ENCODE results near the gene CHST8.

CHST8 gene

DNA sequence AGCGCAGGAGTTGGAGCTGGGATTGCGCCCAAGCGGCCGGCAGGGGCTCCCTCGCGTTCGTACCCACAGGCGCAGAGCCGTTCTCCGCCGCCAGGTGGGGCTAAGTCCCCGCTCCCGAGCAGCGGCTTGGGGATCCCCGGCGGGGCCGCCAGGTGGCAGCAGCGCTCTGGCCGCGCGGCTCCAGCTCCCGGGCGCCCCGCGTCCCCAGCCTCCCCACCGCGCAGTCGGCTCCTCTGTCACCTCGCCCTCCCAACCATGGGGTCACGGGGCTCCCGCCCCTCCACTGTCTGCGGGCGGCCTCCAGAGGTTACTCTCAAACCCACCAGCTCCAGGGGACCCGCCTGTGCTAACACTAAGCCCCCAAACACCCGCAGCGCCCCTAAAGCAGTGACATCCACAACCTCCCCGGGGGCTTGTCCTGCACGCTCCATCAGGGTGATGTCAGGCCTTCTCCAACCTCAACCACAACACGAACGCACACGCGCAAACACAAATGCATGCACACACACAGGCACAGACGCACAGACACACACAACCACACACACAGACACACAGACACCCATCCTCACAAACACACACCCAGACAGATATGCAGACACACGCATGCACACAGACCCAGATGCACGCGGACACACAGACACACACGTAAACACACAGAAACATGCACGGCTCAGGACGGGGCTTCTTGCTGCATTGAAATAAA, 156.5 kb downstream of the CHST8 start:
- Histone ChIP-seq H3K79me2 (ENCODE audit: control insufficient read depth, insufficient read depth, low read length, poor library complexity) (no peaks in the 10 kb centered on the region), H3K18ac (ENCODE audit: low read length) (no peak overlapping the region), H3K4me2 (ENCODE audit: low read length) (peak overlapping the region; percentile 40), H3K79me1 (ENCODE audit: low read length) (no peaks in the 10 kb centered on the region), H3K4me1 (ENCODE audit: control insufficient read depth in 1 of 2, insufficient read depth in 2 of 2, low read length in 2 of 2) (peaks cover 3 to 5% of the 10 kb centered on the region in 2 experiments), H3K23ac (ENCODE audit: low read length) (no peak overlapping the region), H2AFZ (ENCODE audit: insufficient read depth, low read length, poor library complexity) (peak overlapping the region; percentile 37), H4K12ac (ENCODE audit: low read depth, low read length) (no peak overlapping the region), H2AK5ac (ENCODE audit: low read length) (no peak overlapping the region), H4K91ac (ENCODE audit: low read depth, low read length) (no peak overlapping the region), H2BK12ac (ENCODE audit: low read length) (no peak overlapping the region), H3K9me3 (ENCODE audit: insufficient read depth, low read depth, low read length) (peaks cover 5% of the 10 kb centered on the region), H3K36me3 (ENCODE audit: control insufficient read depth in 1 of 2, insufficient read depth in 2 of 2, low read length in 2 of 2) (no peaks in the 10 kb centered on the region), H3K14ac (ENCODE audit: low read length) (no peak overlapping the region), H2BK120ac (ENCODE audit: insufficient read depth, low read length, poor library complexity) (no peak overlapping the region), H3K27me3 (ENCODE audit: insufficient read depth, low read length) (no peaks in the 10 kb centered on the region), H3K4me3 (ENCODE audit: low read depth, low read length) (peak overlapping the region; percentile 2), H3K27ac (ENCODE audit: low read depth, low read length) (no peak overlapping the region), H2BK5ac (ENCODE audit: low read depth, low read length, poor library complexity) (no peak overlapping the region), H3K9ac (ENCODE audit: low read length) (no peak overlapping the region), H4K8ac (ENCODE audit: low read depth, low read length) (no peak overlapping the region), H3K4ac (ENCODE audit: low read depth, low read length) (no peak overlapping the region)
- peak; percentile 72 to 91 for DNase-seq
- no CpG with 5 or more reads among the region's 49 CpGs for WGBS (ENCODE audit: extremely low coverage, insufficient coverage, insufficient read length)

DNA sequence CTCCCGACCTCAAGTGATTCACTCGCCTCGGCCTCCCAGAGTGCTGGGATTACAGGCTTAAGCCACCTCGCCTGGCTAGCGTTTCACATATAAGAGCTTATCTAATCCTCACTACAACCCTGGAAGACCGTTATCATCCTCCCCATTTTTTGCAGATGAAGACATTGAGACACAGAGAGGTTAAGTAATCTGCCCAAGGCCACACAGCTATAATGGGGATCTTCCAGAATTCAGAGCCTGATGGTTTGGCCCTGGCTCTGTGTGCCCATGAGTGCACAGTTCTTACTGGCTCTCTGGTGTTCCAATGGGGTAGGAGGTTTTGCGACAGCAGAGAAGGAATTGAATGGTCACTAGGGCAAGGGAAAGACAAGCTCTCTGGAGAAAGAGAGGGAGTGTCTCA, 158.1 kb downstream of the CHST8 start:
- Histone ChIP-seq H3K79me2 (ENCODE audit: control insufficient read depth, insufficient read depth, low read length, poor library complexity) (no peaks in the 10 kb centered on the region), H3K23ac (ENCODE audit: low read length) (no peak overlapping the region)

GRCh38 chr19:33780251-33780650, 158.5 kb downstream of the CHST8 start:
- Histone ChIP-seq H3K4me2 (ENCODE audit: low read length) (no peak overlapping the region), H4K12ac (ENCODE audit: low read depth, low read length) (no peak overlapping the region), H3K14ac (ENCODE audit: low read length) (no peak overlapping the region), H2AFZ (ENCODE audit: insufficient read depth, low read length, poor library complexity) (no peak overlapping the region), H3K79me2 (ENCODE audit: control insufficient read depth, insufficient read depth, low read length, poor library complexity) (no peaks in the 10 kb centered on the region), H2AK5ac (ENCODE audit: low read length) (no peak overlapping the region), H3K27ac (ENCODE audit: low read depth, low read length) (no peak overlapping the region), H3K79me1 (ENCODE audit: low read length) (no peaks in the 10 kb centered on the region), H3K36me3 (ENCODE audit: control insufficient read depth in 1 of 2, insufficient read depth in 2 of 2, low read length in 2 of 2) (no peaks in the 10 kb centered on the region), H3K4me1 (ENCODE audit: control insufficient read depth in 1 of 2, insufficient read depth in 2 of 2, low read length in 2 of 2) (peaks cover 3 to 5% of the 10 kb centered on the region in 2 experiments), H3K4me3 (ENCODE audit: low read depth, low read length) (no peak overlapping the region), H3K23ac (ENCODE audit: low read length) (no peak overlapping the region), H3K9me3 (ENCODE audit: insufficient read depth, low read depth, low read length) (peaks cover 3% of the 10 kb centered on the region), H3K18ac (ENCODE audit: low read length) (no peak overlapping the region), H3K4ac (ENCODE audit: low read depth, low read length) (no peak overlapping the region), H2BK12ac (ENCODE audit: low read length) (no peak overlapping the region), H3K9ac (ENCODE audit: low read length) (no peak overlapping the region), H2BK120ac (ENCODE audit: insufficient read depth, low read length, poor library complexity) (no peak overlapping the region), H3K27me3 (ENCODE audit: insufficient read depth, low read length) (no peaks in the 10 kb centered on the region), H4K91ac (ENCODE audit: low read depth, low read length) (no peak overlapping the region), H4K8ac (ENCODE audit: low read depth, low read length) (no peak overlapping the region), H2BK5ac (ENCODE audit: low read depth, low read length, poor library complexity) (no peak overlapping the region)
- DNase-seq, result no peak
- WGBS (ENCODE audit: extremely low coverage, insufficient coverage, insufficient read length), result no CpG with 5 or more reads among the region's 6 CpGs

More for the DNA sequence above, 158.1 kb downstream of the CHST8 start:
- H3K36me3 ChIP-seq (ENCODE audit: control insufficient read depth in 1 of 2, insufficient read depth in 2 of 2, low read length in 2 of 2), result no peaks in the 10 kb centered on the region
- H4K91ac ChIP-seq (ENCODE audit: low read depth, low read length), result no peak overlapping the region
- H3K18ac ChIP-seq (ENCODE audit: low read length), result no peak overlapping the region
- no peak overlapping the region for H3K4ac ChIP-seq (ENCODE audit: low read depth, low read length)
- DNase-seq, result no peak
- WGBS (ENCODE audit: extremely low coverage, insufficient coverage, insufficient read length), result no CpG with 5 or more reads among the region's 7 CpGs
- no peak overlapping the region for H2BK12ac ChIP-seq (ENCODE audit: low read length)
- no peak overlapping the region for H2BK5ac ChIP-seq (ENCODE audit: low read depth, low read length, poor library complexity)
- no peak overlapping the region for H3K4me2 ChIP-seq (ENCODE audit: low read length)
- H3K27me3 ChIP-seq (ENCODE audit: insufficient read depth, low read length), result no peaks in the 10 kb centered on the region
- H4K12ac ChIP-seq (ENCODE audit: low read depth, low read length), result no peak overlapping the region
- no peak overlapping the region for H2BK120ac ChIP-seq (ENCODE audit: insufficient read depth, low read length, poor library complexity)
- H3K27ac ChIP-seq (ENCODE audit: low read depth, low read length), result no peak overlapping the region
- no peak overlapping the region for H3K14ac ChIP-seq (ENCODE audit: low read length)
- peaks cover 3 to 5% of the 10 kb centered on the region in 2 experiments for H3K4me1 ChIP-seq (ENCODE audit: control insufficient read depth in 1 of 2, insufficient read depth in 2 of 2, low read length in 2 of 2)
- H3K9ac ChIP-seq (ENCODE audit: low read length), result no peak overlapping the region
- no peak overlapping the region for H3K4me3 ChIP-seq (ENCODE audit: low read depth, low read length)
- no peak overlapping the region for H2AFZ ChIP-seq (ENCODE audit: insufficient read depth, low read length, poor library complexity)
- peaks cover 5% of the 10 kb centered on the region for H3K9me3 ChIP-seq (ENCODE audit: insufficient read depth, low read depth, low read length)
- no peak overlapping the region for H2AK5ac ChIP-seq (ENCODE audit: low read length)
- H3K79me1 ChIP-seq (ENCODE audit: low read length), result no peaks in the 10 kb centered on the region
- no peak overlapping the region for H4K8ac ChIP-seq (ENCODE audit: low read depth, low read length)

GRCh38 chr19:33780746-33781145, 159.0 kb downstream of the CHST8 start:
- Histone ChIP-seq H3K79me1 (ENCODE audit: low read length) (no peaks in the 10 kb centered on the region), H3K9ac (ENCODE audit: low read length) (no peak overlapping the region), H3K27me3 (ENCODE audit: insufficient read depth, low read length) (no peaks in the 10 kb centered on the region), H3K27ac (ENCODE audit: low read depth, low read length) (no peak overlapping the region), H4K8ac (ENCODE audit: low read depth, low read length) (no peak overlapping the region), H3K36me3 (ENCODE audit: control insufficient read depth in 1 of 2, insufficient read depth in 2 of 2, low read length in 2 of 2) (no peaks in the 10 kb centered on the region), H3K14ac (ENCODE audit: low read length) (no peak overlapping the region), H3K79me2 (ENCODE audit: control insufficient read depth, insufficient read depth, low read length, poor library complexity) (no peaks in the 10 kb centered on the region), H3K4me2 (ENCODE audit: low read length) (no peak overlapping the region), H3K18ac (ENCODE audit: low read length) (no peak overlapping the region), H4K91ac (ENCODE audit: low read depth, low read length) (no peak overlapping the region), H3K4ac (ENCODE audit: low read depth, low read length) (no peak overlapping the region), H2BK120ac (ENCODE audit: insufficient read depth, low read length, poor library complexity) (no peak overlapping the region), H2AK5ac (ENCODE audit: low read length) (no peak overlapping the region), H2BK12ac (ENCODE audit: low read length) (no peak overlapping the region), H4K12ac (ENCODE audit: low read depth, low read length) (no peak overlapping the region), H3K9me3 (ENCODE audit: insufficient read depth, low read depth, low read length) (peaks cover 5% of the 10 kb centered on the region), H3K23ac (ENCODE audit: low read length) (no peak overlapping the region), H2AFZ (ENCODE audit: insufficient read depth, low read length, poor library complexity) (no peak overlapping the region), H3K4me1 (ENCODE audit: control insufficient read depth in 1 of 2, insufficient read depth in 2 of 2, low read length in 2 of 2) (peaks cover 3 to 5% of the 10 kb centered on the region in 2 experiments), H2BK5ac (ENCODE audit: low read depth, low read length, poor library complexity) (no peak overlapping the region), H3K4me3 (ENCODE audit: low read depth, low read length) (no peak overlapping the region)
- no peak for DNase-seq
- no CpG with 5 or more reads among the region's 12 CpGs for WGBS (ENCODE audit: extremely low coverage, insufficient coverage, insufficient read length)

Measured in trophoblast cell (in vitro differentiated cells and primary cell).